GM19467 (cell line): ENCODE measurements around the gene ECHDC3.

ENCODE experiments used
- ATAC-seq: cut with Tn5 transposase; IDR thresholded peaks from one replicate; pipeline ENCODE4 v1.9.1; 2021; ENCODE audit warnings: mild to moderate bottlenecking, moderate library complexity; ENCODE audit not compliant: unreplicated experiment

The ECHDC3 gene

GRCh38 chr10:11746883-11747539 lies 4.8 kb downstream of the ECHDC3 start:
- ATAC-seq: no peak

- no peak for ATAC-seq
Measured at GRCh38 chr10:11748866-11749265, 6.7 kb downstream of the ECHDC3 start.

GRCh38 chr10:11750420-11750819 lies 8.2 kb downstream of the ECHDC3 start:
- ATAC-seq: no peak

- no peak for ATAC-seq
Measured at GRCh38 chr10:11754173-11754572, 12.0 kb downstream of the ECHDC3 start.

GRCh38 chr10:11754620-11755019 lies 12.4 kb downstream of the ECHDC3 start:
- ATAC-seq: no peak

- no peak for ATAC-seq
Measured at GRCh38 chr10:11755512-11756263, 13.5 kb downstream of the ECHDC3 start.

GRCh38 chr10:11756766-11757315 lies 14.7 kb downstream of the ECHDC3 start:
- no peak for ATAC-seq

- no peak for ATAC-seq
Measured at GRCh38 chr10:11757454-11757820, 15.3 kb downstream of the ECHDC3 start.

GRCh38 chr10:11757821-11758463 lies 15.8 kb downstream of the ECHDC3 start:
- peak; percentile 99 for ATAC-seq

- no peak for ATAC-seq
Measured at GRCh38 chr10:11758527-11759236, 16.5 kb downstream of the ECHDC3 start.

- no peak for ATAC-seq
Measured at GRCh38 chr10:11759347-11759746, 17.2 kb downstream of the ECHDC3 start.

GRCh38 chr10:11760151-11760550 lies 18.0 kb downstream of the ECHDC3 start:
- no peak for ATAC-seq

GRCh38 chr10:11760861-11761260 lies 18.7 kb downstream of the ECHDC3 start:
- ATAC-seq: no peak

- no peak for ATAC-seq
Measured at GRCh38 chr10:11761431-11761830, 19.2 kb downstream of the ECHDC3 start.

- ATAC-seq: no peak
Measured at GRCh38 chr10:11762706-11763500, 20.7 kb downstream of the ECHDC3 start.

GRCh38 chr10:11763501-11763861 lies 21.3 kb downstream of the ECHDC3 start:
- no peak for ATAC-seq

GRCh38 chr10:11765141-11765540 lies 23.0 kb downstream of the ECHDC3 start:
- ATAC-seq: no peak

GRCh38 chr10:11772575-11773288 lies 30.6 kb downstream of the ECHDC3 start:
- ATAC-seq: no peak

- no peak for ATAC-seq
Measured at GRCh38 chr10:11773761-11774441, 31.7 kb downstream of the ECHDC3 start.
